ENCODE data around the gene PAN2.

The PAN2 gene

DNA sequence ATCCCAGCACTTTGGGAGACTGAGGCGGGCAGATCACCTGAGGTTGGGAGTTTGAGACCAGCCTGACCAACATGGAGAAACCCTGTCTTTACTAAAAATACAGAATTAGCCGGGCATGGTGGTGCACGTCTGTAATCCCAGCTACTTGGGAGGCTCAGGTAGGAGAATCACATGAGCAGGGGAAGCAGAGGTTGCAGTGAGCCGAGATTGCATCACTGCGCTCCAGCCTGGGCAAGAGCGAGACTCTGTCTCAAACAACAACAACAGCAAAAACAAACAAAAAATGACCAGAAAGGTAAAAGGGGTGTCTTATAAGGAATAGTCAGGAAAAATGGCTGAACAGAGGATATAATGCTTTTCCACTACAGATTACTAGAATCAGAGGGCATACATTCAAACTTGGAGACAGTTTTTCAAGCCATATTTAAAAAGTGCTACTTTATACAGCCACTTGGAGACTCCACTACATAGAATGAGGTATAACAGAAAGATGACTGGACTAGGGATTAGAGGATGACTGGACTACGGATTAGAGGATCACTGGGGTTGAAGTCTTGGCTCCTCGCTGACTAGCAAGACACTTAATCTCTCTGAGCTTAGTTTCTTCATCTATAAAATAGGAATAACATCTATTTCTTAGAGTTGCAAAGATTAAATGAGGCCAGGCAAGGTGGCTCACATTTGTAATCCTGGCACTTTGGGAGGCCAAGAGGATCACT lies 28.8 kb downstream of the PAN2 start:
- no peak for DNase-seq (ENCODE audit: low spot score)
- CTCF ChIA-PET = no interaction called here
- TF ChIP-seq, protein P1, sequence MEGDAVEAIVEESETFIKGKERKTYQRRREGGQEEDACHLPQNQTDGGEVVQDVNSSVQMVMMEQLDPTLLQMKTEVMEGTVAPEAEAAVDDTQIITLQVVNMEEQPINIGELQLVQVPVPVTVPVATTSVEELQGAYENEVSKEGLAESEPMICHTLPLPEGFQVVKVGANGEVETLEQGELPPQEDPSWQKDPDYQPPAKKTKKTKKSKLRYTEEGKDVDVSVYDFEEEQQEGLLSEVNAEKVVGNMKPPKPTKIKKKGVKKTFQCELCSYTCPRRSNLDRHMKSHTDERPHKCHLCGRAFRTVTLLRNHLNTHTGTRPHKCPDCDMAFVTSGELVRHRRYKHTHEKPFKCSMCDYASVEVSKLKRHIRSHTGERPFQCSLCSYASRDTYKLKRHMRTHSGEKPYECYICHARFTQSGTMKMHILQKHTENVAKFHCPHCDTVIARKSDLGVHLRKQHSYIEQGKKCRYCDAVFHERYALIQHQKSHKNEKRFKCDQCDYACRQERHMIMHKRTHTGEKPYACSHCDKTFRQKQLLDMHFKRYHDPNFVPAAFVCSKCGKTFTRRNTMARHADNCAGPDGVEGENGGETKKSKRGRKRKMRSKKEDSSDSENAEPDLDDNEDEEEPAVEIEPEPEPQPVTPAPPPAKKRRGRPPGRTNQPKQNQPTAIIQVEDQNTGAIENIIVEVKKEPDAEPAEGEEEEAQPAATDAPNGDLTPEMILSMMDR (conservative IDR thresholded peaks at IDR 0.05; ENCODE audit: low read depth) = no peak
- H3K27ac ChIP-seq = peak overlapping the region; percentile 26
- POLR2A ChIA-PET (ENCODE audit: low non-redundant PET) = no interaction called here

DNA sequence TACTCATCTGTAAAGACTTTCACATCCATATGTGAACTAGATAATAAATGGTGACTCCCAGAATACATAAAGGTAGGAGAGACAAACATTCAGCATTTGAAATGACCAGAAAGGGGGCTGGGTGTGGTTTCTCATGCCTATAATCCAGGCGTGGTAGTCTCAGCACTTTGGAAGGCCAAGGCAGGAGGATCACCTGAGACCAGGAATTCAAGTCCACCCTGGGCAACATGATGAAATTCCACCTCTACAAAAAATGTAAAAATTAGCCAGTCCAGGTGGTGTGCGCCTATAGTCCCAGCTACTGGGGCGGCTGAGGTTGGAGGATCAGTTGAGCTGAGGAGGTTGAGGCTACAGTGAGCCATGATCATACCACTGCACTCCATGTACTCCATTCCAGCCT lies 29.5 kb downstream of the PAN2 start:
- CTCF ChIA-PET = no interaction called here
- TF ChIP-seq, protein P1 (conservative IDR thresholded peaks at IDR 0.05; ENCODE audit: low read depth) = no peak
- no peak for DNase-seq (ENCODE audit: low spot score)
- POLR2A ChIA-PET (ENCODE audit: low non-redundant PET) = no interaction called here
- H3K27ac ChIP-seq = peak overlapping the region; percentile 26

DNA sequence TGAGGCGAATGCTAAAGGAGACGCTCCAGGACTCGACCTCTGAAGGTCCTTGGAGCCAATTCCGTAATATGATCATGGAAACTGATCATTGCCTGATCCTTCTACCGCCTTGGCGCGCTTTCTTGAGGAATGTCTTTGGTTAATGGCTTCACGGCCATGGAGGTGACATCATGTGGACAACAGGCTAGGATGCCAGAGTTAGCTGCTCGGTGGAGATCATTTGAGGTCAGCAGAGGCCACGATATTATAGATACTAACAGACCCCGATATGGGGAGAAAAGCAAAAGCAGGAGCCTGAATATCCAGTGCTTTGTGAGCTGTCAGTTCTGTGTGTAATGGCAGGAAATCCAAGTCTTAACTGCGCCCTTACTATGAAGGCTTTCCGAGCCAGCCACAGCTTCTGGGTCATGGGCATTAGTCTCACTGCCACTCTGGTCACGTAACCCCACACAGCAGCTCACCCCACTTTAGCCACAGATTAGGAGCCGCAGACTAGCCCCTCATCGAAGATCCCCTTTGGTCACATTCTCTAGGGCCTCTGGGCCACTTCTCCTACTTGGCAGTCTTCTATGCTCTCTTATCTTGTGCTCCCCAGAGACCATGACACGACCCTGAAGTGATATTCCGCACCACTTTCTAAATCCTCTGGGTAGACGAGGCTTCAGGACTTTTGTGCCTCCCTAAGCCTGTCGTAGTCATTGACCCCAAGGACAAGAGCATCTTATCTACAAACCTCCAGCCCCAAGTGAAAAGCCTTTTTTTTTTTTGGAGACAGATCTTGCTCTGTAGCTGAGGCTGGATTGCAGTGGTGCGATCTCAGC lies 32.9 kb downstream of the PAN2 start:
- no peak for DNase-seq (ENCODE audit: low spot score)
- ChIA-PET CTCF (interaction anchor here (0.6 kb wide), 1 partner anchor 175 kb away, joined by 3 read pairs; no protein-coding TSS in a partner anchor), POLR2A (ENCODE audit: low non-redundant PET) (no interaction called here)
- peak overlapping the region; percentile 92 for H3K27ac ChIP-seq
- TF ChIP-seq, protein P1 (conservative IDR thresholded peaks at IDR 0.05; ENCODE audit: low read depth) = no peak

DNA sequence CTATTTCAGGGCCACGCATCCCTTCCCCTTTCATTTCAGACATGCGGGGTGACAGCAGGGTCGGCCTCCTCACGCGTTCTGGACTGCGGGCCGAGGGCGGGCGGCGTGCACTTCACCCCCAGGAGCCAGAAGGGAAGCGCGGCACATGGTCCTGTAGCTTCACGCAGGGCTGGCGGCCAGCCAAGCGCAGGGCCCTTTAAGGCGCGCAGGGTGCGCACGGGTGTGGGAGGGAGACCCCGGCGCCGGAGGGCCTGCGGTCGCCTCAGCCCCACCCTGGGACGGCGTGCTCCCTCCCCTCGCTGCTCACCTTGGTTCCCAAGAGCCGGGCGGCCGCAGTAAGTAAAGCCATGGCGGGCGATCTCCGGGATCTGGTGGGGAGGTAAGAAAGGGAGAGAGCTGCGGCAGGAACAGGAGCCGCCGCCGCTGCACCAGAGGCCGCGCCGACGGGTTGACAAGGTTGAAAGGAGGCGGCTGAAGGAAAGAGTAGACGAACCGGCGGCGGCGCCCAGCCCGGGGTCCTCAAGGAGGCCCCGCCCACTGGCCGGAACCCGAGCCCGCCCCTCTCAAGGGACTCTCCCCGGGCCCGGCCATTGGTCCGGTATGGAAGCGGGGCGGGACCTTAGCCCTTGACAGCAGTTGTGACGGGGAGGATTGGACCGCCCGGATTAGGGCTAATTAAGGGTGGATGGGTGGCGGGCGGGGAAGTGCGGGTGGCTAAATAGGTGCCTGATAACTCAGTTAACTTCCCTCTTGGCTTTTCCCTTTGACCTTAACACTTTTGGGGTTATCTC lies 33.8 kb downstream of the PAN2 start, which contains the start of gene CS:
CS (minus strand) TSS at position 478 of the 791 bp plus-strand sequence; CDS start at position 349, 129 bp downstream.
- DNase-seq (ENCODE audit: low spot score) = peak; percentile 98
- ChIA-PET CTCF (interaction anchor here (0.5 kb wide), 1 partner anchor 26 kb away, joined by 5 read pairs; no protein-coding TSS in a partner anchor), POLR2A (ENCODE audit: low non-redundant PET) (interaction anchor here (0.6 to 1.2 kb wide), 3 partner anchors 9 to 461 kb away, joined by 3 to 9 read pairs (median 3); partner anchors contain the start of gene RNF41)
- TF ChIP-seq, protein P1 (conservative IDR thresholded peaks at IDR 0.05; ENCODE audit: low read depth) = no peak
- H3K27ac ChIP-seq = peak within 1 kb of the TSS; percentile 92

DNA sequence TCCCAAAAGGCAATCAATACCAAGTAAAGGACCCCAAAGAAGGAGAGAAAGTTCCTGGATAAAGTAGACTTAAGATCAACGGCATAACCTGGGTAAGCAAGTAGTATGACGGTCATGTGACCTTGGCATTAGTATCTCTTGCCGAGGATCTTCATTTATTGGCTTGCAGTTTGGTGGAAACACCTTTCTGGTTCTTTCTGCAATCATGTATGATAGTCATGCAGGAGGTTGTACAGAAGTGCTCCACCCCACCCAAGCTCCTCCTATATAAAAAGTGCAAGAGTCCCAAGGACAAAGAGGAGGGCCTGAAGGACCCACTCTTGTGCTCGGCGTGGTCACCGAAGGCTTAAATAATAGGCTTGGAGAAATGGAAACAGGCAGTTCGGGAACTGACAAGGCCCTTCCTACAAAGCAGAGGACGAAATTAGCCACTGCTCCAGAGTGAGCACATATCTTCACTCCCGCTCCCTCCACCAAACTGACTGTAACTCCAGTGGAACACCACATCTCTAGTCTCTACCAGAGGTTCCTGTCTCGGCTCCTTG lies 34.4 kb downstream of the PAN2 start:
- DNase-seq (ENCODE audit: low spot score) = no peak
- ChIA-PET POLR2A (ENCODE audit: low non-redundant PET) (interaction anchor here (0.6 to 1.2 kb wide), 4 partner anchors 8 to 461 kb away, joined by 3 to 9 read pairs (median 3); partner anchors contain the start of gene RNF41), CTCF (interaction anchor here (0.5 kb wide), 1 partner anchor 25 kb away, joined by 5 read pairs; no protein-coding TSS in a partner anchor)
- TF ChIP-seq, protein P1 (conservative IDR thresholded peaks at IDR 0.05; ENCODE audit: low read depth) = no peak
- peak overlapping the region; percentile 92 for H3K27ac ChIP-seq

All from RWPE1 (cell line).